Vagina (tissue), 2 donors: Measurements from ENCODE around the gene MYPN.

Source experiments
- CTCF ChIP-seq, 3 experiments: fragments of 450-650 bp in 2 of 3; fragments of 200-600 bp in 1 of 3; sonication (generic) in 1 of 3; IDR thresholded peaks; one replicate each; pipeline ENCODE4 v1.5.1; 2017 to 2019; ENCODE audit warnings: antibody characterized with exemption in 3 of 3, mild to moderate bottlenecking in 2 of 3, moderate library complexity in 2 of 3
- POLR2A ChIP-seq, 2 donors: fragments of 450-650 bp; IDR thresholded peaks; one replicate each; pipeline ENCODE4 v1.6.1; 2017; ENCODE audit warnings: antibody characterized with exemption in 2 of 2, mild to moderate bottlenecking in 2 of 2, moderate library complexity in 2 of 2

DNA sequence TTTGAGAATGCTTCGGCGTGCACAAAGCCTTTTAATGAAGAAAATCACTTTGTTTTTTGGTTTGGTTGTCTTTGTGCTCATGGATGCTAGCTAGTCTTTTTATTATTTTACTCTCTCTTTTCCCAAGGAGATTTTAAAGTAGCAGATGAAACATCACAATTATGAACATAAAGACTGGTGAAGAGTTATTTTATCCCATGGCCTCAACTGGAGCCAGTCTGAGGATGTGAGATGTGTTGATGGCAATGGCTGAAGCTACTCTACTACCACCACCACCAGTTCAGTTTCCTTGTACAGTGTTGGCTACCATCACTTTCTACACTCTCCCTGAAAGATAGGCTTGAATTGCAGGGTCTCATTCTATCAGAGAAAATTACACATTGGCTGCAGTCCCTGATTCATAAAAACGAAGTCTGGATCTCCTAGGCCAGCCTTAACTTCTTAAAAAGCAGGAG, 33.7 kb upstream of the MYPN start:
- no peak for TF ChIP-seq CTCF (IDR thresholded peaks at IDR 0.05)
- TF ChIP-seq POLR2A (IDR thresholded peaks at IDR 0.05) = no peak
